HepG2 (cell line): Measurements from ENCODE around the gene ABCA2. TPM values are rescaled to one million over a fixed set of nuclear protein-coding genes. Genes with fewer than 3 reads are reported as not detected.
A peak's percentile ranks its signal among the peaks of the same experiment; 100 is the strongest.

Experiments
- ATAC-seq: fragments of 200-7000 bp; cut with Tn5 transposase; 3 replicates; pipeline ENCODE4 v1.9.1; 2020; ENCODE audit warnings: mild to moderate bottlenecking, moderate library complexity
- BruUV-seq: library from RNA; stranded (reverse); fragments of 400-500 nt; replicated peaks from 2 replicates; lab custom pipeline; 2021; lab: Mats Ljungman, UMichigan
- CTCF ChIA-PET: fragments of 300-600 bp; formaldehyde crosslinking; extraction: SDS; loops from one replicate; lab custom pipeline; 2021; ENCODE audit warnings: low total read pairs, inconsistent platforms, low intra/inter-chr PET ratio; lab: Yijun Ruan, JAX
- POLR2A ChIA-PET: fragments of 350-600 bp; sonication (Branson Sonifier 250); formaldehyde crosslinking; loops from one replicate; lab custom pipeline; 2020; ENCODE audit warnings: antibody characterized with exemption, inconsistent platforms; lab: Yijun Ruan, JAX
- DNase-seq: peaks from one replicate; pipeline ENCODE4 v3.0.0-alpha.2; 2015; ENCODE audit warnings: low spot score
- FAIRE-seq: peaks from 3 replicates; lab custom pipeline; 2011; peaks lifted over from hg19 to GRCh38; lab: Jason Lieb, UNC
- H2AFZ ChIP-seq: one replicate; pipeline ENCODE4 v1.6.1; 2011; ENCODE audit warnings: low read length, inconsistent platforms
- H3K27ac ChIP-seq: fragments of 300-600 bp; 3 replicates; pipeline ENCODE4 v1.8.0; 2011; ENCODE audit warnings: mixed run types, mild to moderate bottlenecking, mixed read lengths, low read length, inconsistent platforms; ENCODE audit not compliant: insufficient read depth; ENCODE audit errors: extremely low read length
- H3K27me3 ChIP-seq, 2 experiments: fragments of 200-600 bp in 1 of 2; 2 replicates in 1 of 2; 3 replicates in 1 of 2; pipeline versions ENCODE4 v1.6.0 to v1.8.0; 2011; ENCODE audit warnings: low read length in 2 of 2, mild to moderate bottlenecking in 2 of 2, moderate library complexity in 2 of 2, inconsistent platforms in 1 of 2; ENCODE audit not compliant: insufficient read depth in 2 of 2, control insufficient read depth in 1 of 2
- H3K36me3 ChIP-seq, 2 experiments: fragments of 200-600 bp in 1 of 2; replicated peaks in 1 of 2; 2 replicates in 1 of 2; 3 replicates in 1 of 2; pipeline versions ENCODE4 v1.5.1 to v1.8.0; 2011; ENCODE audit warnings: low read length in 2 of 2, inconsistent platforms in 1 of 2; ENCODE audit not compliant: insufficient read depth in 2 of 2, control insufficient read depth in 1 of 2
- H3K4me1 ChIP-seq: 2 replicates; pipeline ENCODE4 v1.5.1; 2012; ENCODE audit warnings: low read length, inconsistent platforms; ENCODE audit not compliant: insufficient read depth
- H3K4me2 ChIP-seq: 2 replicates; pipeline ENCODE4 v1.6.0; 2011; ENCODE audit warnings: low read depth, low read length, inconsistent platforms
- H3K4me3 ChIP-seq, 3 experiments: fragments of 200-600 bp in 1 of 3; sonication (generic), shearing (Covaris generic) in 1 of 3; replicated peaks in 1 of 3; 2 replicates each; pipeline ENCODE4 v1.5.1; 2011 to 2016; ENCODE audit warnings: low read length in 3 of 3, inconsistent platforms in 2 of 3, low read depth in 2 of 3, mild to moderate bottlenecking in 2 of 3, control low read depth in 1 of 3, mixed read lengths in 1 of 3; ENCODE audit not compliant: insufficient read depth in 1 of 3
- H3K79me2 ChIP-seq: one replicate; pipeline ENCODE4 v1.6.1; 2011; ENCODE audit warnings: low read length, inconsistent platforms; ENCODE audit not compliant: insufficient read depth
- H3K9ac ChIP-seq: 2 replicates; pipeline ENCODE4 v1.6.0; 2011; ENCODE audit warnings: mild to moderate bottlenecking, low read depth, low read length, inconsistent platforms; ENCODE audit not compliant: insufficient read depth
- H3K9me3 ChIP-seq: 2 replicates; pipeline ENCODE4 v1.5.1; 2012; ENCODE audit warnings: mild to moderate bottlenecking, low read length
- H4K20me1 ChIP-seq: 2 replicates; pipeline ENCODE4 v1.6.0; 2011; ENCODE audit warnings: inconsistent platforms, mild to moderate bottlenecking, low read length, moderate library complexity; ENCODE audit not compliant: insufficient read depth
- CEBPB ChIP-seq: IDR thresholded peaks from 2 replicates; pipeline ENCODE4 v1.6.1; 2011; ENCODE audit warnings: low read depth, low read length, improper control_type of control experiment, borderline replicate concordance
- CEBPG ChIP-seq: IDR thresholded peaks from 2 replicates; pipeline ENCODE4 v1.6.1; 2016
- GABPA ChIP-seq, 2 experiments: IDR thresholded peaks; 2 replicates each; pipeline ENCODE4 v1.6.1; 2011 to 2016; ENCODE audit warnings: low read depth in 2 of 2, low read length in 1 of 2, missing biosample characterization in 1 of 2, missing genetic modification characterization in 1 of 2
- JUNB ChIP-seq: sonication (generic); formaldehyde crosslinking; IDR thresholded peaks from 2 replicates; pipeline ENCODE4 v1.8.0; 2022; ENCODE audit warnings: missing genetic modification reagents, mild to moderate bottlenecking, borderline replicate concordance
- ZNF431 ChIP-seq: sonication (generic); formaldehyde crosslinking; IDR thresholded peaks from 2 replicates; pipeline ENCODE4 v1.9.0; 2022; ENCODE audit warnings: missing genetic modification reagents, low read depth, mild to moderate bottlenecking, borderline replicate concordance
- WGBS: methylation state at CpG from one replicate; pipeline ENCODE4 v1.1.6; 2017; ENCODE audit warnings: low lambda C conversion rate; 5-methylcytosine and 5-hydroxymethylcytosine counted together
- in situ Hi-C: cut with HindIII; loops from 2 replicates; pipeline ENCODE4 v1.10.0; 2017; ENCODE audit warnings: low pct_unique_long_range_greater_than_20kb; ENCODE audit not compliant: extremely low pct_ligation_motif_present
- intact Hi-C: fragments of 100-400 bp; cut with micrococcal nuclease; formaldehyde crosslinking; loops from one replicate; pipeline ENCODE4 v1.10.0; 2022; ENCODE audit not compliant: unreplicated experiment
- polyA plus RNA-seq, 8 experiments: library from polyadenylated mRNA; depleted of rRNA in 3 of 8; stranded (reverse) in 7 of 8; unstranded in 1 of 8; fragments of >200 nt; fragmentation: Illumina TruSeq in 4 of 8; extraction: Trizol in 4 of 8; gene quantifications; 2 replicates each; pipeline versions ENCODE4 v1.2.1 to v1.2.3, GENCODE V29; 2011 to 2016; ENCODE audit warnings: low read depth in 4 of 8, missing spikeins in 1 of 8, mixed read lengths in 1 of 8; ENCODE audit not compliant: insufficient read depth in 1 of 8
- total RNA-seq, 5 experiments: library from RNA; depleted of rRNA; stranded (reverse); fragments of >200 nt; fragmentation: Illumina TruSeq; extraction: Trizol; gene quantifications; 2 replicates each; pipeline ENCODE4 v1.2.3, GENCODE V29; 2016; ENCODE audit warnings: low read depth in 1 of 5

The ABCA2 gene
- total and polyA plus RNA-seq, 2 of the 13 experiments (the other 11 are each of a cell fraction or from before 2014, with no cell fraction given), result 2.9 to 19.2 TPM

GRCh38 chr9:137075275-137075775 lies 47.3 kb upstream of the ABCA2 start:
- H3K4me2 ChIP-seq, result no peak overlapping the region
- no peak overlapping the region for H2AFZ ChIP-seq
- no peaks in the 10 kb centered on the region for H3K27me3 ChIP-seq
- H3K9ac ChIP-seq, result no peak overlapping the region
- DNase-seq, result no peak
- no peak for ATAC-seq
- no peaks in the 10 kb centered on the region for H3K79me2 ChIP-seq
- in situ Hi-C loops, result no loop called here
- no peak overlapping the region for H3K4me3 ChIP-seq
- no peaks in the 10 kb centered on the region for H4K20me1 ChIP-seq
- POLR2A ChIA-PET, result interaction anchor here (2.9 kb wide), 1 partner anchor 11 kb away, joined by 30 read pairs; the partner anchor contains the start of gene MAN1B1
- WGBS, result 73% methylated on average over 12 of the region's 12 CpGs
- BruUV-seq, result no TSS peak
- CTCF ChIA-PET, result no interaction called here
- FAIRE-seq, result no peak
- peaks cover 52% of the 10 kb centered on the region for H3K4me1 ChIP-seq
- no peak overlapping the region for H3K27ac ChIP-seq
- no peak for TF ChIP-seq ZNF431 (CRISPR knock-in tag)
- 0 out of 2 replicates have a peak, but pooled peaks have one; percentile 7 for TF ChIP-seq CEBPG
- peak; percentile 71; the same call in 1 of the 2 replicates for TF ChIP-seq CEBPB
- H3K9me3 ChIP-seq, result no peaks in the 10 kb centered on the region
- intact Hi-C loops, result no loop called here
- peaks cover 3 to 5% of the 10 kb centered on the region in 2 experiments; a peak in 3 of 5 replicates for H3K36me3 ChIP-seq

GRCh38 chr9:137074657-137075274 lies 46.7 kb upstream of the ABCA2 start:
- FAIRE-seq, result no peak
- no peak overlapping the region for H3K27ac ChIP-seq

More at GRCh38 chr9:137074657-137075274, 46.7 kb upstream of the ABCA2 start:
- Histone ChIP-seq H4K20me1 (no peaks in the 10 kb centered on the region), H3K4me1 (peaks cover 52% of the 10 kb centered on the region), H3K9ac (no peak overlapping the region), H3K79me2 (no peaks in the 10 kb centered on the region), H2AFZ (no peak overlapping the region), H3K27me3 (no peaks in the 10 kb centered on the region), H3K36me3 (peaks cover 0 to 4% of the 10 kb centered on the region in 2 experiments; a peak in 3 of 5 replicates), H3K4me2 (no peak overlapping the region), H3K4me3 (no peak overlapping the region), H3K9me3 (no peaks in the 10 kb centered on the region)
- ATAC-seq (no peak), DNase-seq (no peak)
- BruUV-seq, result no TSS peak
- intact Hi-C loops (no loop called here), in situ Hi-C loops (no loop called here)
- POLR2A ChIA-PET, result interaction anchor here (2.9 kb wide), 1 partner anchor 11 kb away, joined by 30 read pairs; the partner anchor contains the start of gene MAN1B1
- CTCF ChIA-PET, result no interaction called here
- TF ChIP-seq JUNB (CRISPR knock-in tag), result 0 out of 2 replicates have a peak, but pooled peaks have one; percentile 27
- TF ChIP-seq GABPA (IDR thresholded peaks at IDR 0.05; ENCODE audit: low read depth, low read length), result no peak
- no peak for TF ChIP-seq GABPA (CRISPR knock-in tag; IDR thresholded peaks at IDR 0.05; ENCODE audit: low read depth)
- 77% methylated on average over 12 of the region's 12 CpGs for WGBS
